ENCODE measurements around the gene NR2C1. TPM values are rescaled to one million over a fixed set of nuclear protein-coding genes. Genes with fewer than 3 reads are reported as not detected.

Gene NR2C1
- total RNA-seq, 1 donor from 2014 or later = 44.3 TPM

DNA sequence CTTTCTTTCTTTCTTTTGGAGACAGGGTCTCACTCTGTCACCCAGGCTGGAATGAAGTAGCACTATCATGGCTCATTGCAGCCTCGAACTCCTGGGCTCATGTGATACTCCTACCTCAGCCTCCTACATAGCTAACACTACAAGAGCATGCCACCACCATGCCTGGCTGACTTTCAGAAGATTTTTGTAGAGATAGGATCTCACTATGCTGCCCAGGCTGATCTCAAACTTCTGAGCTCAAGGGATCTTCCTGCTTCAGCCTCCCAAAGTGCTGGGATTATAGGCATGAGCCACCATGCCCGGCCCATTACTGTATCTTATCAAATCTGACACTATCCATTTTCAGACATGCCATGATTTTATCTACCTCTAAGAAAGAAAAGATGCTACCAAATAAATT, 101.5 kb downstream of the NR2C1 start:
- Histone ChIP-seq H3K4me3 (ENCODE audit: insufficient read depth, low read depth, low read length) (no peak overlapping the region), H4K20me1 (ENCODE audit: insufficient read depth, low read length) (peaks cover 5% of the 10 kb centered on the region), H3K9ac (ENCODE audit: low read length) (no peak overlapping the region), H3K9me3 (ENCODE audit: insufficient read depth, low read depth, low read length) (no peaks in the 10 kb centered on the region), H3K79me2 (ENCODE audit: insufficient read depth, low read length) (no peaks in the 10 kb centered on the region), H2AFZ (ENCODE audit: low read depth, low read length) (no peak overlapping the region), H3K36me3 (ENCODE audit: insufficient read depth, low read length) (peaks cover 6% of the 10 kb centered on the region), H3K27ac (ENCODE audit: low read depth, low read length) (no peak overlapping the region), H3K27me3 (ENCODE audit: insufficient read depth, low read length) (no peaks in the 10 kb centered on the region), H3K4me1 (ENCODE audit: insufficient read depth, low read length) (no peaks in the 10 kb centered on the region), H3K4me2 (ENCODE audit: low read length) (no peak overlapping the region)
- TF ChIP-seq EZH2 (IDR thresholded peaks at IDR 0.05; ENCODE audit: insufficient read depth, low read length) = no peak
- TF ChIP-seq, protein P1, sequence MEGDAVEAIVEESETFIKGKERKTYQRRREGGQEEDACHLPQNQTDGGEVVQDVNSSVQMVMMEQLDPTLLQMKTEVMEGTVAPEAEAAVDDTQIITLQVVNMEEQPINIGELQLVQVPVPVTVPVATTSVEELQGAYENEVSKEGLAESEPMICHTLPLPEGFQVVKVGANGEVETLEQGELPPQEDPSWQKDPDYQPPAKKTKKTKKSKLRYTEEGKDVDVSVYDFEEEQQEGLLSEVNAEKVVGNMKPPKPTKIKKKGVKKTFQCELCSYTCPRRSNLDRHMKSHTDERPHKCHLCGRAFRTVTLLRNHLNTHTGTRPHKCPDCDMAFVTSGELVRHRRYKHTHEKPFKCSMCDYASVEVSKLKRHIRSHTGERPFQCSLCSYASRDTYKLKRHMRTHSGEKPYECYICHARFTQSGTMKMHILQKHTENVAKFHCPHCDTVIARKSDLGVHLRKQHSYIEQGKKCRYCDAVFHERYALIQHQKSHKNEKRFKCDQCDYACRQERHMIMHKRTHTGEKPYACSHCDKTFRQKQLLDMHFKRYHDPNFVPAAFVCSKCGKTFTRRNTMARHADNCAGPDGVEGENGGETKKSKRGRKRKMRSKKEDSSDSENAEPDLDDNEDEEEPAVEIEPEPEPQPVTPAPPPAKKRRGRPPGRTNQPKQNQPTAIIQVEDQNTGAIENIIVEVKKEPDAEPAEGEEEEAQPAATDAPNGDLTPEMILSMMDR (IDR thresholded peaks at IDR 0.05; ENCODE audit: insufficient read depth, low read depth, low read length) = no peak
- no peak overlapping the region for H3K27ac Mint-ChIP-seq (ENCODE audit: unreplicated experiment)
- no peak overlapping the region for H3K4me3 Mint-ChIP-seq (ENCODE audit: unreplicated experiment)
- DNase-seq (ENCODE audit: low read depth) (no peak), FAIRE-seq (no peak)
- H3K9me3 Mint-ChIP-seq (ENCODE audit: unreplicated experiment) = no peaks in the 10 kb centered on the region
- peaks cover 18% of the 10 kb centered on the region for H3K4me1 Mint-ChIP-seq (ENCODE audit: low read depth, unreplicated experiment)
- H3K36me3 Mint-ChIP-seq (ENCODE audit: low read depth, unreplicated experiment) = peaks cover 3% of the 10 kb centered on the region
- H3K27me3 Mint-ChIP-seq (ENCODE audit: low read depth, unreplicated experiment) = no peaks in the 10 kb centered on the region

DNA sequence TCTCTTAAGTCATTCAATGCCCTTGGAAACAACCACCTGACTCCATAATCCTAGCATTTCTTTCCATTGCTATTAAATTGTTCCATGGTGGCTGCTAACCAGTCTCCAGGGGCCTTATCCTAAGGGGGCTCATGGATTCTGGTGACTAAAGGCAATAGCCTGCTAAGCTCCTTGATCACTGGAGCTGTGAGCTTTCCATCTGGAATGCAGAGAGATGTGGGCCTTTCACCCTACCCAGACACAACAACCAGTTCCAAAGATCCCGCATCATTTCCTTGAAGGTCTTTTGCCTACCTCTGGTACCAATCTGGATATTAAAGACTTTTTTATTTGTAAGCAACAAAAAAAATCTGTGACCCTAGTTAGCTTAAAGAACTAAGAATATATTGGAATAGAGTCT, 102.9 kb downstream of the NR2C1 start:
- Histone ChIP-seq H2AFZ (ENCODE audit: low read depth, low read length) (no peak overlapping the region), H4K20me1 (ENCODE audit: insufficient read depth, low read length) (peaks cover 5% of the 10 kb centered on the region), H3K9ac (ENCODE audit: low read length) (no peak overlapping the region), H3K4me1 (ENCODE audit: insufficient read depth, low read length) (no peaks in the 10 kb centered on the region), H3K27ac (ENCODE audit: low read depth, low read length) (no peak overlapping the region), H3K4me2 (ENCODE audit: low read length) (no peak overlapping the region), H3K4me3 (ENCODE audit: insufficient read depth, low read depth, low read length) (no peak overlapping the region), H3K79me2 (ENCODE audit: insufficient read depth, low read length) (no peaks in the 10 kb centered on the region), H3K27me3 (ENCODE audit: insufficient read depth, low read length) (no peaks in the 10 kb centered on the region), H3K36me3 (ENCODE audit: insufficient read depth, low read length) (peaks cover 6% of the 10 kb centered on the region), H3K9me3 (ENCODE audit: insufficient read depth, low read depth, low read length) (no peaks in the 10 kb centered on the region)
- TF ChIP-seq EZH2 (IDR thresholded peaks at IDR 0.05; ENCODE audit: insufficient read depth, low read length) = no peak
- TF ChIP-seq, protein P1 (IDR thresholded peaks at IDR 0.05; ENCODE audit: insufficient read depth, low read depth, low read length) = no peak
- FAIRE-seq = no peak
- H3K4me3 Mint-ChIP-seq (ENCODE audit: unreplicated experiment) = no peak overlapping the region
- no peaks in the 10 kb centered on the region for H3K9me3 Mint-ChIP-seq (ENCODE audit: unreplicated experiment)
- no peak overlapping the region for H3K27ac Mint-ChIP-seq (ENCODE audit: unreplicated experiment)
- peaks cover 3% of the 10 kb centered on the region for H3K36me3 Mint-ChIP-seq (ENCODE audit: low read depth, unreplicated experiment)
- peaks cover 18% of the 10 kb centered on the region for H3K4me1 Mint-ChIP-seq (ENCODE audit: low read depth, unreplicated experiment)
- no peaks in the 10 kb centered on the region for H3K27me3 Mint-ChIP-seq (ENCODE audit: low read depth, unreplicated experiment)
- DNase-seq (ENCODE audit: low read depth) = no peak

Other genes with a start within 250 kb of the NR2C1 start
- 107 and 112 TPM in 2 replicates for gene NDUFA12, start 69.9 kb downstream of the NR2C1 start, total RNA-seq
- 25.3 and 26.5 TPM in 2 replicates for gene FGD6, start 143.8 kb upstream of the NR2C1 start, total RNA-seq
- 106 and 107 TPM in 2 replicates for gene VEZT, start 144.2 kb upstream of the NR2C1 start, total RNA-seq

All from astrocyte (in vitro differentiated cells and primary cell).